Ascending aorta (tissue), 2 donors: ENCODE measurements around the gene DDX56. TPM values are rescaled to one million over a fixed set of nuclear protein-coding genes. Genes with fewer than 3 reads are reported as not detected.
"Not testable (repeated sequence)": the region's sequence is repeated elsewhere in the genome, so short reads cannot be mapped to it uniquely, and the experiment has no call there.

Experiments used
- DNase-seq, 2 donors: peaks; one replicate each; pipeline ENCODE4 v3.0.0-alpha.2; 2019; ENCODE audit warnings: low spot score in 2 of 2
- H3K27ac ChIP-seq, 2 donors: fragments of 200-600 bp; sonication (generic); one replicate each; pipeline ENCODE4 v1.5.1; 2016 to 2017; ENCODE audit warnings: mild to moderate bottlenecking in 1 of 2
- H3K27me3 ChIP-seq: fragments of 200-600 bp; sonication (generic); one replicate; pipeline ENCODE4 v1.5.1; 2017
- H3K36me3 ChIP-seq, 2 donors: fragments of 200-600 bp; sonication (generic); one replicate each; pipeline ENCODE4 v1.5.1; 2016
- H3K4me1 ChIP-seq, 2 donors: fragments of 200-600 bp; sonication (generic); one replicate each; pipeline ENCODE4 v1.5.1; 2016 to 2017; ENCODE audit warnings: mild to moderate bottlenecking in 1 of 2
- H3K4me3 ChIP-seq, 2 donors: fragments of 200-600 bp; sonication (generic); one replicate each; pipeline ENCODE4 v1.5.1; 2016 to 2017; ENCODE audit warnings: mild to moderate bottlenecking in 1 of 2
- H3K9me3 ChIP-seq, 2 donors: fragments of 200-600 bp; sonication (generic); one replicate each; pipeline ENCODE4 v1.5.1; 2016
- intact Hi-C: fragments of 100-400 bp; cut with DNase I; formaldehyde crosslinking; loops from one replicate; pipeline ENCODE4 v1.15.1; 2023
- total RNA-seq: library from RNA; depleted of rRNA; stranded (reverse); fragments of >200 nt; gene quantifications from one replicate; pipeline ENCODE4 v1.1.0, GENCODE V29; 2016
- TF ChIP-seq, protein P1 (sequence below), 3 experiments: fragments of 200-600 bp in 2 of 3; fragments of 450-650 bp in 1 of 3; sonication (generic) in 2 of 3; IDR thresholded peaks; one replicate each; pipeline ENCODE4 v1.5.1; 2016 to 2019; ENCODE audit warnings: antibody characterized with exemption in 3 of 3, mild to moderate bottlenecking in 1 of 3, moderate library complexity in 1 of 3

DDX56 gene
- total RNA-seq, 1 donor from 2014 or later: 51.0 TPM

DNA sequence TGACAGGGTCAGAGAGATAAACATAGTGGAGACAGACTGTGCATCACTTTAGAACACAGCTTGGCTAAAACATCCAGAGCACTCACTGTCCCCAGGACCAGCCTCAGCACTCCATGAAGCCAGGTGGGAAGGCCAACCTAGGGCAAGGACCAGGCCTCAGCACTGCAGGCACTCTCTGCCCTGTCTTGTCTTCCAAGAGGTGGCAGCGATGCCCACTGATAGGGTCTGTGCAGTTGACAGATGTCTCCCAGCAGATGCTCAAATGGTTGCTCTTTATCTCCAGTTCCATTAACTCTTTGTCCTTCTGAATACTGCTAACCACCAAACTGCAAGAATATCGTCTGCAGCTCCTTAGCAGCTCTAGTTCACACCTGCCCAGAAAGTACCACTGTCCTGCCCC, 9.1 kb downstream of the DDX56 start:
- Histone ChIP-seq H3K27ac (no peak overlapping the region), H3K9me3 (no peaks in the 10 kb centered on the region), H3K36me3 (peaks cover 46 to 61% of the 10 kb centered on the region in 2 donors), H3K4me3 (no peak overlapping the region), H3K27me3 (no peaks in the 10 kb centered on the region), H3K4me1 (no peaks in the 10 kb centered on the region)
- intact Hi-C loops: loop anchor here (2.0 kb wide), 1 partner anchor 324 kb away; no protein-coding TSS in a partner anchor
- DNase-seq: no peak
- TF ChIP-seq, protein P1, sequence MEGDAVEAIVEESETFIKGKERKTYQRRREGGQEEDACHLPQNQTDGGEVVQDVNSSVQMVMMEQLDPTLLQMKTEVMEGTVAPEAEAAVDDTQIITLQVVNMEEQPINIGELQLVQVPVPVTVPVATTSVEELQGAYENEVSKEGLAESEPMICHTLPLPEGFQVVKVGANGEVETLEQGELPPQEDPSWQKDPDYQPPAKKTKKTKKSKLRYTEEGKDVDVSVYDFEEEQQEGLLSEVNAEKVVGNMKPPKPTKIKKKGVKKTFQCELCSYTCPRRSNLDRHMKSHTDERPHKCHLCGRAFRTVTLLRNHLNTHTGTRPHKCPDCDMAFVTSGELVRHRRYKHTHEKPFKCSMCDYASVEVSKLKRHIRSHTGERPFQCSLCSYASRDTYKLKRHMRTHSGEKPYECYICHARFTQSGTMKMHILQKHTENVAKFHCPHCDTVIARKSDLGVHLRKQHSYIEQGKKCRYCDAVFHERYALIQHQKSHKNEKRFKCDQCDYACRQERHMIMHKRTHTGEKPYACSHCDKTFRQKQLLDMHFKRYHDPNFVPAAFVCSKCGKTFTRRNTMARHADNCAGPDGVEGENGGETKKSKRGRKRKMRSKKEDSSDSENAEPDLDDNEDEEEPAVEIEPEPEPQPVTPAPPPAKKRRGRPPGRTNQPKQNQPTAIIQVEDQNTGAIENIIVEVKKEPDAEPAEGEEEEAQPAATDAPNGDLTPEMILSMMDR (IDR thresholded peaks at IDR 0.05): no peak

DNA sequence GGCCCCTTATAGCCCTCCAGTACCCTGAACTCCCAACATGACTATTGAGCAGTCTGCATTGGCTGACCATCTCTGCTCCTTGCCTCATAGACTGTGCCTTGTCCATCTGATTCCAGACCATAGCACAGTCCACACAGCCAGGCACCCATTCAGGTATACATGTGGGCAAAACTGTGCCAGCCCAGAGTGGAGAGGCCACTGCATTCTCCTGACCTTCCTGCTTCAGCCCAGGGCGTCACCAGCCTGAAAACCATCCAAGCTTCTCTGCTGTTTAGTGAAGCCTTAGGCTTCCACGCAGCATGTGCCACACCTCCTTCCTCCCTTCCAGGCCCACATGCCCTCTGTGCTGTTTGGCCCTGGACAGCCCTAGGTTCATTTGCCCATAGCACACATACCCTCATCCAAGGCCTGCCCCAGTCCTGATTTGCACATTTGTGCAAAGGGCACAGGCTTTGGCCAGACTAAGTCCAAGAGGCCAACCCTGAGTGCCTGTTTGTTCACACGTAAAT, 10.5 kb downstream of the DDX56 start:
- no peak overlapping the region for H3K27ac ChIP-seq
- no peak for DNase-seq
- no peak overlapping the region for H3K4me3 ChIP-seq
- no peaks in the 10 kb centered on the region for H3K27me3 ChIP-seq
- peaks cover 32 to 47% of the 10 kb centered on the region in 2 donors for H3K36me3 ChIP-seq
- H3K9me3 ChIP-seq: no peaks in the 10 kb centered on the region
- intact Hi-C loops: no loop called here
- no peaks in the 10 kb centered on the region for H3K4me1 ChIP-seq
- TF ChIP-seq, protein P1 (IDR thresholded peaks at IDR 0.05): no peak

DNA sequence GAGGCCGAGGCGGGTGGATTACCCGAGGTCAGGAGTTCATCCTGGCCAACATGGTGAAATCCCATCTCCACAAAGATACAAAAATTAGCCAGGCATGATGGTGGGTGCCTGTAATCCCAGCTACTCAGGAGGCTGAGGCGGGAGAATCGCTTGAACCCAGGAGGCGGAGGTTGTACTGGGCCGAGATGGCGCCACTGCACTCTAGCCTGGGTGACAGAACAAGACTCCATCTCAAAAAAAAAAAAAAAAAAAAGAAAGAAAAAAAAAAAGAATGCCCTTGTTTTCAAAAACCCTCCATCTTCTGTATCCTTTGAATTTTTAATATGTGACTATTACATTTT, 11.1 kb downstream of the DDX56 start:
- H3K27ac ChIP-seq, H3K4me1 ChIP-seq, H3K4me3 ChIP-seq, DNase-seq, H3K9me3 ChIP-seq, H3K27me3 ChIP-seq, intact Hi-C loops: not testable (repeated sequence)
- peaks cover 26 to 41% of the 10 kb centered on the region in 2 donors for H3K36me3 ChIP-seq

DNA sequence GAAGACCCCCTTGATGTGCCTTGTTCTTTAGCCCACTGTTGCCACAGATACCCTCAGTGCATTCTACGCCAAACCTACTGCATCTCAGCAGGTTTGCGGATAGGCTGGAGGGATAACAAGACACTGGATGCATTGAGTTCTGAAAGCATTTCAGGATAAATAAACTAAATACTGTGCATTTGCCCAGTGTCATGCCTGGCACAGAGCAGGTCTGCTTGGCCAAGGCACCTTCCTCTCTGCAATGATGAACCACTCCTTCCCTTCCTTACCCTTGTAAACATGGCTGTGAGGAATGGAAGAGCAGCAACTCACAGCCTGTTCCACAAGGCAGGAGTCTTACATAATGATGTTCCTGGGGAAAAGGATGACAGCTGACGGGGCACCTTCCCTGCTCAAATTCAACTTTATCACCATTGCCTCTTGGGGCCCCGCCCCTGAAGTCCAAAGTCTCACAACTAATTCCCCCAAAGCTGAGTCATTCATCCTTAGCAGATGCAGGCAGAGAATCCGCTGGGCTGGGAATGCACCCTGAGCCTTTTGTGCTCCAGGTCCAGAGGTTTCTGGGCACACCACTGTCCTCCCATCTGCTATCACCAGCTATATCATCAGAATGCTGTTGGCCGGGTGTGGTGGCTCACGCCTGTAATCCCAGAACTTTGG, 11.6 kb downstream of the DDX56 start:
- no peak overlapping the region for H3K4me3 ChIP-seq
- peaks cover 21 to 36% of the 10 kb centered on the region in 2 donors for H3K36me3 ChIP-seq
- DNase-seq: no peak
- H3K27me3 ChIP-seq: no peaks in the 10 kb centered on the region
- no peaks in the 10 kb centered on the region for H3K9me3 ChIP-seq
- TF ChIP-seq, protein P1 (IDR thresholded peaks at IDR 0.05): no peak
- H3K27ac ChIP-seq: no peak overlapping the region
- intact Hi-C loops: no loop called here
- no peaks in the 10 kb centered on the region for H3K4me1 ChIP-seq

DNA sequence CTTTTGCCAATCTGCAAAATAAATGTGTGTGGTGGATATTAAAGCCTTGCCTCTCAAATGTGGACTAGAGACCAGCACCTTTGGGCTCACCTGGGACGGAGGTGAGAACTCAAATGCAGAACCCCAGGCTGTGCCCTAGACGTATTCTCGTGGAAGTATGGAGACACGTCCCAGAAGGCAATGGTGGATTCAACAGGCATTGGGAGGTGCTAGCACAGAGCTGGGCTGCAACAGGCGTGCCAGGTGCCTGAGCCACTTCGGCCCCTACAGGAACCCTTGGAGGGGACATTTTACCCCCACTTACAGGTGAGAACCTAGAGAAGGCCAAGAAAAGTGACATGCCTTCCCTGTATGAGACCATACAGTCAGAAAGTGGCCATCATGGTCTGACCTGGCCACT, 12.2 kb downstream of the DDX56 start:
- TF ChIP-seq, protein P1 (IDR thresholded peaks at IDR 0.05): no peak
- Histone ChIP-seq H3K4me1 (no peaks in the 10 kb centered on the region), H3K9me3 (no peaks in the 10 kb centered on the region), H3K27me3 (no peaks in the 10 kb centered on the region), H3K27ac (no peak overlapping the region), H3K36me3 (peaks cover 16 to 30% of the 10 kb centered on the region in 2 donors), H3K4me3 (no peak overlapping the region)
- intact Hi-C loops: no loop called here
- DNase-seq: no peak

DNA sequence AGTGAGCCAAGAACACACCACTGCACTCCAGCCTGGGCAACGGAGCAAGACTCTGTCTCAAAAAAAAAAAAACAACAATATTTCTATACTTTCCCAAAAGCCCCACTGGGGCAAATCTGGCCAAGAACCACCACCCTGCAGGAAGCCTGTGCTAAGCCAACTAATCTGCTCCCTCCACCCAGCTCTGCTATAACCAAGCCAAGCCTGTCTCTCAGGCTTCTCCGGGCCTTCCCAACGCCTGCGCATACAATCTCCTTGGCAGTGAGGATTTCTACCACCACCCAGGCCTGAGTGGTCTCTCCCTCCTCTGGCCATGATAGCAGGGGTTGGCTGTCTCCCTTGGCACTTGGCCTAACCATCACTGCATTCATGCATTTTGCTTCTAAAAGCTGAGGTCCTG, 14.2 kb downstream of the DDX56 start:
- Histone ChIP-seq H3K9me3 (no peaks in the 10 kb centered on the region), H3K36me3 (peaks cover 0 to 12% of the 10 kb centered on the region in 2 donors), H3K27me3 (no peaks in the 10 kb centered on the region), H3K4me3 (no peak overlapping the region), H3K4me1 (no peaks in the 10 kb centered on the region), H3K27ac (no peak overlapping the region)
- peak in 1 of 2 donors; percentile 42 for DNase-seq
- TF ChIP-seq, protein P1 (IDR thresholded peaks at IDR 0.05): no peak
- intact Hi-C loops: no loop called here
